Measurements from ENCODE around the gene GAREM1.

DNA sequence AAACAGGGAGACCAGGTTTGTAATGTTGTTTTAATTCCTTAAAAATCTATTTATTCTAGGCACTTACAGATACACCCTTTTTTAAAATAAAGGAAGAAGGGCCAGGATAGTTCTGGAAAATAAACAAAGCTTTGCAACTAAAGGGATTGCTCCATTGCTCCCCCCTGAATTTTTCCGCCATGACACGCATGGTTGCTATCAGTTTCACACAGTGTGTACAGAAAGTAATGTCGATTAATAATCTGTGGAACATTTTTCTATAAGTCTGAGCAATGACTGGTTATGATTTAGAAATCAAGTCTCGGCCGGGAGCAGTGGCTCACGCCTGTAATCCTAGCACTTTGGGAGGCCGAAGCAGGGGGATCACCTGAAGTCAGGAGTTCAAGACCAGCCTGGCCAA is 90.8 kb downstream of the GAREM1 start:
- no peak for TF ChIP-seq CTCF (IDR thresholded peaks at IDR 0.05)
- no peak for TF ChIP-seq CHD2 (IDR thresholded peaks at IDR 0.05; ENCODE audit: low read length, partially characterized antibody)
- TF ChIP-seq EP300 (IDR thresholded peaks at IDR 0.05; ENCODE audit: borderline replicate concordance in 1 of 2, low read depth in 1 of 2, low read length in 1 of 2): no peak
- TF ChIP-seq FOXM1 (IDR thresholded peaks at IDR 0.05; ENCODE audit: low read depth): no peak
- no peak for TF ChIP-seq SIN3A (IDR thresholded peaks at IDR 0.05; ENCODE audit: borderline replicate concordance, low read depth, low read length)
